HCT116 (cell line): Measurements from ENCODE around the gene RPL38.

Source experiments
- EZH2 ChIP-seq: fragments of 200-600 bp; sonication (generic); IDR thresholded peaks from 2 replicates; pipeline ENCODE4 v1.6.1; 2017; ENCODE audit warnings: antibody characterized with exemption, mixed run types
- SIN3A ChIP-seq: IDR thresholded peaks from 2 replicates; pipeline ENCODE4 v1.6.1; 2012; ENCODE audit warnings: low read depth
- ZNF274 ChIP-seq: fragments of 200-500 bp; sonication (Bioruptor generic); IDR thresholded peaks from 2 replicates; pipeline ENCODE4 v1.6.1; 2014; ENCODE audit warnings: mild to moderate bottlenecking, low read depth, low read length, inconsistent platforms
- TF ChIP-seq, protein P1 (sequence below), 3 experiments: fragments of 200-600 bp in 1 of 3; sonication (generic) in 1 of 3; IDR thresholded peaks in 2 of 3; conservative IDR thresholded peaks in 1 of 3; 2 replicates each; pipeline ENCODE4 v1.5.1; 2012 to 2017; ENCODE audit warnings: low read depth in 2 of 3, low read length in 2 of 3, antibody characterized with exemption in 1 of 3, borderline replicate concordance in 1 of 3, control low read depth in 1 of 3, mild to moderate bottlenecking in 1 of 3, mixed read lengths in 1 of 3, mixed run types in 1 of 3, moderate library complexity in 1 of 3; ENCODE audit not compliant: insufficient read depth in 1 of 3

GRCh38 chr17:74153821-74154430 is 49.6 kb upstream of the RPL38 start:
- TF ChIP-seq, protein P1, sequence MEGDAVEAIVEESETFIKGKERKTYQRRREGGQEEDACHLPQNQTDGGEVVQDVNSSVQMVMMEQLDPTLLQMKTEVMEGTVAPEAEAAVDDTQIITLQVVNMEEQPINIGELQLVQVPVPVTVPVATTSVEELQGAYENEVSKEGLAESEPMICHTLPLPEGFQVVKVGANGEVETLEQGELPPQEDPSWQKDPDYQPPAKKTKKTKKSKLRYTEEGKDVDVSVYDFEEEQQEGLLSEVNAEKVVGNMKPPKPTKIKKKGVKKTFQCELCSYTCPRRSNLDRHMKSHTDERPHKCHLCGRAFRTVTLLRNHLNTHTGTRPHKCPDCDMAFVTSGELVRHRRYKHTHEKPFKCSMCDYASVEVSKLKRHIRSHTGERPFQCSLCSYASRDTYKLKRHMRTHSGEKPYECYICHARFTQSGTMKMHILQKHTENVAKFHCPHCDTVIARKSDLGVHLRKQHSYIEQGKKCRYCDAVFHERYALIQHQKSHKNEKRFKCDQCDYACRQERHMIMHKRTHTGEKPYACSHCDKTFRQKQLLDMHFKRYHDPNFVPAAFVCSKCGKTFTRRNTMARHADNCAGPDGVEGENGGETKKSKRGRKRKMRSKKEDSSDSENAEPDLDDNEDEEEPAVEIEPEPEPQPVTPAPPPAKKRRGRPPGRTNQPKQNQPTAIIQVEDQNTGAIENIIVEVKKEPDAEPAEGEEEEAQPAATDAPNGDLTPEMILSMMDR (IDR thresholded peaks at IDR 0.05 in 2 of 3, conservative IDR thresholded peaks at IDR 0.05 in 1 of 3; ENCODE audit: borderline replicate concordance in 1 of 3, insufficient read depth in 1 of 3, low read depth in 2 of 3, low read length in 2 of 3): peak in 2 of 3 experiments; percentile 22 to 32; a peak in 3 of 6 replicates
- no peak for TF ChIP-seq ZNF274
- TF ChIP-seq EZH2: no peak
- TF ChIP-seq SIN3A: no peak
